Glomerular visceral epithelial cell (primary cell): ENCODE data around the gene SNAI1.
"Not testable (repeated sequence)": the region's sequence is repeated elsewhere in the genome, so short reads cannot be mapped to it uniquely, and the experiment has no call there.

Experiments
- DNase-seq: peaks from one replicate; pipeline ENCODE4 v3.0.0-alpha.2; 2016; ENCODE audit errors: extremely low spot score

The SNAI1 gene

DNA sequence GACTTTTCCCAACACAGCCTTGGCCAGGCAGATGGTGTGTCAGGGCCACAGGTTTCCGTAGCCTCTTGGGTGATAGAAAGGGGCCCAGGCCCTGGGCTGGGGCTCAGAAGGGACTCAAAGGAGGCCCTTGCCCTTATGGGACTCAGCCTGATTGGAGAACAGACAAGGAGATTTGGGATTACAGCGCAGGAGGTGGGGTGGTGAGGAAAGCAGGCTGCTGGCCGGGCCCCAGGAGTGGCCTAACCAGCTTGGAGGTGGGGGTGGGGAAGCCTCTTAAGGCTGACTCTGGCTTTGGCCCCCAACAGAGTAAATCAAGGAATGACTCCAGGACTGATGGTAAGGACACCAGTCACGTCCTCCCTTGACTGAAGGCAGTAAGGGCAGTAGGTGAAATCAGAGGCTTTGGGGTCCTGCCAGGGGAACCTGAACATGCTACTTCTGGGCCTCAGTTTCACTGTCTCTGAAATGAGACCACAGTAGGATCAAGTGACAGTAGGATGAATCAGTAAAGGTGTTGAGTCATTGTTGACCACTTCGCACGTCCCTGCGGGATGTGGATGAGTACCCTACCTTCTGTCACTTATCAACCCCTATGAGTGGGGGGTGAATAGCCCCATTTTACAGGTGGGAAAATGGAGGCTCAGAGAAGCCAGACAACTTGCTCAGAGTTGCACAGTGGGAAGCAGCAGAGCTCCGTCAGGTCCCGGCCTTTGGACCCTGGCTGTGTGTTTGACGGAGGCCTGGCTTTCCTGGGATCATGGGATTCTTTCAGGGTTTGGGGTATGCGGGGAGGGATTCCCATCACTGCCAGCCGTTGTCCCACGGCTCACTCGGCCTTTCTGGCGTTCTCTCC lies 4.5 kb downstream of the SNAI1 start:
- peak; percentile 48 for DNase-seq

DNA sequence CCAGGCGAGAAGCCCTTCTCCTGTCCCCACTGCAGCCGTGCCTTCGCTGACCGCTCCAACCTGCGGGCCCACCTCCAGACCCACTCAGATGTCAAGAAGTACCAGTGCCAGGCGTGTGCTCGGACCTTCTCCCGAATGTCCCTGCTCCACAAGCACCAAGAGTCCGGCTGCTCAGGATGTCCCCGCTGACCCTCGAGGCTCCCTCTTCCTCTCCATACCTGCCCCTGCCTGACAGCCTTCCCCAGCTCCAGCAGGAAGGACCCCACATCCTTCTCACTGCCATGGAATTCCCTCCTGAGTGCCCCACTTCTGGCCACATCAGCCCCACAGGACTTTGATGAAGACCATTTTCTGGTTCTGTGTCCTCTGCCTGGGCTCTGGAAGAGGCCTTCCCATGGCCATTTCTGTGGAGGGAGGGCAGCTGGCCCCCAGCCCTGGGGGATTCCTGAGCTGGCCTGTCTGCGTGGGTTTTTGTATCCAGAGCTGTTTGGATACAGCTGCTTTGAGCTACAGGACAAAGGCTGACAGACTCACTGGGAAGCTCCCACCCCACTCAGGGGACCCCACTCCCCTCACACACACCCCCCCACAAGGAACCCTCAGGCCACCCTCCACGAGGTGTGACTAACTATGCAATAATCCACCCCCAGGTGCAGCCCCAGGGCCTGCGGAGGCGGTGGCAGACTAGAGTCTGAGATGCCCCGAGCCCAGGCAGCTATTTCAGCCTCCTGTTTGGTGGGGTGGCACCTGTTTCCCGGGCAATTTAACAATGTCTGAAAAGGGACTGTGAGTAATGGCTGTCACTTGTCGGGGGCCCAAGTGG lies 5.3 kb downstream of the SNAI1 start:
- peak; percentile 78 for DNase-seq

DNA sequence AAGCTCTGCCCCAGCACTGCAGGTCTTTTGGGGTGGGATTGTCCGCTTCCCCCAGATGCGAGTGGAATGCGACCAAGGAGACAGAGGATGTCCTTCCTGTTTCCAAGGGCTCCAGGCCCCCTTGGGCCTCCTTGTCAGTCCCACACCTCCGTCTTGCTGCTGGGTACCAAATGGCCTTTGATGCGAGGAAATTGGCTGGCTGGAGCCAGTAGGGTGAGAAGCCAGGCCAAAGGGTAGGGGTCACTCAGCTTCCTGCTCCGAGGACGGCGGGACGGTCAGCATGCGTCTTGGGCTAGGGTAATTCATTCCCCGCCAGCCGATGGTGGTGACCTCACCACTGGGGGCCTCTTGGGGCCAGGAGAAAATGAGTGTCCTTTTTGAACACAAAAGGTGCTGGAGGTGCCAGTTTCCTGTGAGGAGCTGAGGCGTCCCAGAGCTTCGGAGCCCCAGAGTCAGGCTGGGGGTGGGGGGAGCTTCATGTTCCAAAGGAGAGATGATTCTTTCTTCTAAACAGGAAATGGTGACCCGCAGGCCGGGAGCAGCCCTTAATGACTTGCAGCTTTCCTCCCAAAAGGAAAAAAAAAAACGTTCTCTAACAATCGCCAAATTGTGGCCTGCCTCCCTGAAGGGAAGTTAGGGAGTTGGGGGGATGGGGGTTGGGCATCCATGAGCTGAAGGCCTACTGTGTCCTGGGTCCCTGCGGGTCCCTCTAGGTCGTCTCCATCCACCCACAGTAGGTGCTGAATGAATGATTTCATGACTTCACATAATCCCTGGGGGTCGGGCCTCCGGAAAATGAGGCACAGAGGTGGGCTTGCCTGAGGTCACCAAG lies 6.7 kb downstream of the SNAI1 start:
- DNase-seq, result peak; percentile 76

GRCh38 chr20:49990271-49990720 lies 7.5 kb downstream of the SNAI1 start:
- no peak for DNase-seq

DNA sequence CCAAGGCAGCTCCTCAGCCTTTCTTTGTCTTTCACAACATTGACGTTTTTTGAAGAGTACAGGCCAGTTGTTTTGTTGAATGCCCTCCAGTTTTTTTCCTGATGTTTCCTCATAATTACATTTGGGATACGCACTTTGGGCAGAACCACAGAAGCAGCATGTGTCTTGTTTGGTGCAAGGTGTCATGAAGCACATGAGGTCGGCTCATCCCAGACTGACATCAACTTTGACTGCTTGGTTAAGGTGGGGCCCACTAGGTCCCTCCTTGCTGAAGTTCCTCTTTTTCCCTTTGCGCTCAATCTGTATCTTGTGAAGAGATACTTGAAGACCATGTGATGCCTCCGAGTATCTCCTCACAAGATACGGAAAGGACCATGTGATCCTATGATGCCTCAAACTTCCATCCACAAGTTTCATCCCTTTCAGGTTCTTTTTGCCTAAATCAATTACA lies 10.5 kb downstream of the SNAI1 start:
- DNase-seq, result no peak

DNA sequence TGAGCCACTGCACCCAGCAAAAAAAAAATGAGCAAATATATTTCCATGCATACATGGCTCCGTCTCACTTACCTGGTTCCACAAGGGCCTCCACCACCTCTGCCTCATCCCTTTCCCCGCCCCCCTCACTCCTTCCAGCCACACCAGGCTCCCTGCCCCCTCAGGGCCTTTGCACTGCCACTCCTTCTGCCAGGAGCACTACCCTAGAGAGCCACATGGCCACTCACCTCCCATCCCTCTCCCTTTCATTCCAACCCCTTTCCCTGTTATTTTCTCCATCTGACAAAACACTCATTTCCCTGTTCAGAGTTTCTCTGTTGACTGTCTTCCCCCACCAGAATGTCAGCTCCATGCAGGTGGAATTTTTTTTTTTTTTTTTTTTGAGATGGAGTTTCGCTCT lies 12.8 kb downstream of the SNAI1 start:
- DNase-seq, result no peak

DNA sequence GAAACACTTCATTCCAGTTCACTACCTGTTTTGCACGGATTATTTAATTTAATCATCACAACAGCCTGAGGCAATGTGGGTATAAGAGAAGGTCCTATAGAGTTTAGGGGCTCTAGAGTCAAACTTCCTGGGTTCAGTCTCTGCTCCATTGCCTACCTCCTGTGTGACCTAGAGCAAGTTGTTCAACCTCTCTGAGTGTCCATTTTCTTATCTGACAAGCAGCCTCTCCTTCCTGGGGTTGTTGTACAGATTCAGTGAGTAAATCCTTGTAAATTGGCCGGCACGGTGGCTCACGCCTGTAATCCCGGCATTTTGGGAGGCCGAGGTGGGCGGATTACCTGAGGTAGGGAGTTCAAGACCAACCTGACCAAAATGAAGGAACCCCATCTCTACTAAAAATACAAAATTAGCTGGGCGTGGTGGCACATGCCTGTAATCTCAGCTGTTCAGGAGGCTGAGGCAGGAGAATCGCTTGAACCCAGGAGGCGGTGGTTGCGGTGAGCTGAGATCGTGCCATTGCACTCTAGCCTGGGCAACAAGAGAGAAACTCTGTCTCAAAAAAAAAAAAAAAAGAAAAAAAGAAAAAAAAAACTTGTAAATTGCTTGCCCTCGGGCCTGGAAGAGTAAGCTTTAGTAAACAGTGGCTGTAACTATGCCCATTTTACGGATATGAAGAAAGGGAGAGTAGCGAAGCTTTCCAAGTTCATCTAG lies 15.9 kb downstream of the SNAI1 start:
- not testable (repeated sequence) for DNase-seq

GRCh38 chr20:49999329-49999728 lies 16.5 kb downstream of the SNAI1 start:
- no peak for DNase-seq

DNA sequence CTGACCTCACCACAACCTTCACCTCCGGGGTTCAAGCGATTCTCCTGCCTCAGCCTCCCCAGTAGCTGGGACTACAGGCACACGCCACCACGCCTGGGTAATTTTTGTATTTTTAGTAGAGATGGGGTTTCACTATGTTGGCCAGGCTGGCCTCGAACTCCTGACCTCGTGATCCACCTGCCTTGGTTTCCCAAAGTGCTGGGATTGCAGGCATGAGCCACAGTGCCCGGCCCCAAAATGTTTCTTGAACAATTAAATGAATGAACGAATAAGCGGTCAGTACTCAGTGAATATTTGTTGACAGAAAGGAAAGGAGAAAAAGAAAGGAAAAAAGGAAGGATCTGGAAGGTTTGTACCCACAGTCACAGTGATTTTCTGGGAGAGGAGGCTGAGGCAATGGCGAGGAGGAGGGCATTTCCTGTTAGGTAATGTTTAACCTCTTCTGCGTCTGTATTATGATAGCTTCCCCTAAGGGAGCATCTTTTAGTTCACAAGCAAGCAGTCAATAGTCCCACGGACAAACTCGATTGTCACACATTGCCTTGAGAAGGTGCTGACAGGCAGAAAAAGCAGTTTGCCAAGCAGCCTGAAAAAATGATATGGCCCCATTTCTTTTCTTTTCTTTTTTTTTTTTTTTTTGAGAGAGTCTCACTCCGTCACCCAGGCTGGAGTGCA lies 17.9 kb downstream of the SNAI1 start:
- DNase-seq, result not testable (repeated sequence)

DNA sequence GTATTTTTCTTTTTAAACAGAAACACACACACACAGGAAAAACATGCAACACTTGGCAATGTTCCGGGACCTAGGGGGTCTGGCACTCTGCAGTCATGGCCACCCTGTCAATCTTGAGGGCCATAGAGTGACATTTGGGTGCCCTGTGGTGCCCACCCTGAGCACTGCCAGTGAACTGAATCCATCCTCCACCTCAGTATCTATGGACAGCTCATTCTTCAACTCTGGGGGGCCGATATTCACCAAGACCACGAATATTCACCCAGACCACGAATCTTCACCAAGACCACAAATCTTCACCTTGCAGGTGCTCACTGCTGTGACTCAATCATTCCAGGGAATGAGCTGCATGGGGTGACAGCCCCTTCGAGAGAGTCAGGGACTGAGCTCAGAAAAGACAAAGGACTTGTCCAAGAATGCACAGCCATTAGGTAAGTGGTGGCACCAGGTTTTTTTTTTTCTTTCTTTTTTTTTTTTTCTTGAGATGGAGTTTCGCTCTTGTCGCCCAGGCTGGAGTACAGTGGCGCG lies 19.1 kb downstream of the SNAI1 start:
- DNase-seq, result peak; percentile 76

DNA sequence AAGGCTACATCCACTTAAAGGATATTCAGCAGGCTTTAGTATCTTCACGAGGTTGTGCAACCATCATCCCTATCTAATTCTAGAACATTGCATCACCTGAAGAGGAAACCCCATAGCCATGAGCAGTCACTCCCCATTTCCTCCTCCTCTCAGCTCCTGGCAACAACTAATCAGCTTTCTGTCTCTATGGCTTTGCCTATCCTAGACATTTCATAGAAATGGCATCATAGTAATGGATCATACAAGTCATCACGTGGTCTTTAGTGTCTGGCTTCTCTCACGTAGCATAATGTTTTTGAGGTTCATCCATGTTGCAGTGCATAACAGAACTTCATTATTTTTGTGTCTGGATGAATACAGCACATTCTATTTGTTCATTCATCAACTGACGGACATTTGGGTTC lies 20.5 kb downstream of the SNAI1 start:
- peak; percentile 78 for DNase-seq

GRCh38 chr20:50004229-50004628 lies 21.4 kb downstream of the SNAI1 start:
- DNase-seq, result no peak

DNA sequence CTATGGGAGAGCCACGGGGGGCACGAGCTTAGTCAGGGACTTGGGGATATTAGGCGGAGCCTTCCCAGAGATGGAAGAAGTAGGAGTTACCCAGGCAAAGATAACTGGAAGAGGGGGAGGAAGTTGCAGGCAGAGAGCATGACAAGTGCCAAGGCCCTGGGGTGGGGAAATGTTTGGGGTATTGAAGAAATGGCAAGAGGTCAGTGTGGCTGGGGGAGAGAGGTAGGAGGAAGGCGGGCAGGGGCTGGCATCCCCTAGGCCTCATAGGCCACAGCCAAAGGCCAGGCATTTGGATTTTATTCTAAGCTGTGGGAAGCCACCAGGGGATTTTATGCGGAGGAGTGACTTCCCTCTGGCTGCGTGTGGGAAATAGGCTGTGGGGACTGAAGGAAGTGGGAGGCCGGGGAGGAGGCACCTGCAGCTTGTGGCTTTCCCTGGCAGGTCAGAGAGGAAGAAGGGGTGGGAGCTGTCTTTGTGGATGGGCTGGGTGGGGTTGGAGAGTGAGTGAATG lies 22.7 kb downstream of the SNAI1 start:
- no peak for DNase-seq

GRCh38 chr20:50007369-50007768 lies 24.6 kb downstream of the SNAI1 start:
- DNase-seq, result no peak

DNA sequence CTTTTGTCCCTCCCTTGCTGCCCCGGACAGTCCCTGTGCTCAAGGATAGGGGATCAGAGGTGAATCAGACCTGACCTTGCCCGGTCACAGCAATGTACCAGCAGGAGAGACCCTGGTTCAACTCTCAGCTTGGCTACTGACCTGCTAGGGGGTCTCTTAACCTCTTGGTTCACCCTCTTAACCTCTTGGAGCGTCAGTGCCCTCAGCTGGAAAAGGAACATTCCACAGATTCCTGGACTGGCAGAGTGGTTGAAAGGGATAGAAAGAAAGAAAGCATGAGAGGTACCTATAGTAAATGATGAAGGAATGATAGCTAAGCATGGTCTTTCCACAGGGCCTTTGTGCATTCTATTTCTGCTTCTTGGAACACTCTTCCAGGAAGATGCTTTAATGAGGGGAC lies 25.2 kb downstream of the SNAI1 start:
- no peak for DNase-seq

DNA sequence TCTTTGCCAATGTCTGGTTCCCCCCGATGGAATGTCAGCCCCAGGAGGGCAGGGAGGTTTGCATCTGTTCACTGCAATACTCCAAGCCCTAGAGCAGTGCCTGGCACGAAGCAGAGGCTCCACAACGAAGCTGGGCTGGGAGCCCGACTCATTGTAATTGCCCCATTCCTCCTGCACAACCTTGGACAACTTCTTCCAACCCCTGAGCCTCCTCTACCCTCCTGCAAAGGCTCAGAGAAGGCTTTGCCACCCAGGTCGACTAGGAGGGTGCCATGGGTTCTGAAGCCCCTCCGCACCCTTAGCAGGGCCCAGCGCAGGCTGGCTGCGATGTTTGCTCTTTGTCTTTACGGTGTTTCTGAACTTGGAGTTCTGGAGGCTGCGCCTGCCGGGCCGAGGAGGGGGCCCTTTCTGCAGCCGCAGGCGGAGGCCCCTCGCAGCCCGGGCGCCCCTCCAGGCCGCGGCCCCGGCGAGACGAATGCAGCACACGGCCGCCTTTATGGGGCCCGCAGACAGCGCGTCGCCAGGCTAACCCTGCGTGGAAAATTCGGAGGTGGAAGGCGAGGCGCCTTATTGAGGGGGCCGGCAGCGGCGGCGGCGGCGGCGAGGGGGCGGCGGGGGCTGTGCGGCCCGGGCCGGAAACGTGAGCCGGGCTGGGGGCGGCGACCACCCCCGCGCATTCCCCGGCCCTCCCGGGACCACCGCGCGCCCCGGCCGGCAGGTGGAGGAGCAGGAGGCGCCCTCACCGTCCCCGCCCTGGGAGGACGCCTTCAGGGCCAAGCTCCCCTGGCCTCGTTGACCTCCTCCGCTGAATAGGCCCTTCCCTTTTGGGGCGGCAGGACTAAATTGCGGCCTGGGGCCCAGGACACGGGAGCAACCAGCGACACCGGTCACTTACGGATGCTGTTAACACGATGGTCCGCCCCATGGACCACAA lies 27.0 kb downstream of the SNAI1 start:
- DNase-seq, result no peak

DNA sequence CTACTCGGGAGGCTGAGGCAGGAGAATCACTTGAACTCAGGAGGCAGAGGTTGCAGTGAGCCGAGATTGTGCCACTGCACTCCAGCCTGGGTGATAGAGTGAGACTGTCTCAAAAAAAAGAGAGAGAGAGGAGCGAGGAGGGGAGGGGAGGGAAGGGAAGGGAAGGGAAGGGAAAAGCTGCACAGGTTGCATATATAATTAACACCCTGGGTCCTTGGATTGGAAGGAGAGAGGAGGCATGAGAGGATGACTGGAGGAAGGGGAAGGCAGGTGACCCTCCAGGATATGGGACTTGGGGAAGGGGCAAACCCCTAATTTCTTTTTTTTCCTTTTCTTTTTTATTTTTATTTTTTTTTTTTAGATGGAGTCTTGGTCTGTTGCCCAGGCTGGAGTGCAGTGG lies 28.8 kb downstream of the SNAI1 start:
- not testable (repeated sequence) for DNase-seq

- DNase-seq, result no peak
Observed at GRCh38 chr20:50012282-50013263, 29.8 kb downstream of the SNAI1 start.
